GM23338 (cell line): ENCODE data around the gene NFKBIA. TPM values are rescaled to one million over a fixed set of nuclear protein-coding genes. Genes with fewer than 3 reads are reported as not detected.

Experiments
- ATAC-seq: fragments of 200-7000 bp; cut with Tn5 transposase; 3 replicates; pipeline ENCODE4 v1.9.1; 2020
- DNase-seq: peaks from one replicate; pipeline ENCODE4 v3.0.0-alpha.2; 2015; ENCODE audit warnings: low spot score
- H2AFZ ChIP-seq: fragments of 200-600 bp; sonication (generic); 2 replicates; pipeline ENCODE4 v1.8.0; 2016; ENCODE audit warnings: antibody characterized with exemption, mild to moderate bottlenecking, moderate library complexity
- H3F3A ChIP-seq: fragments of 200-600 bp; sonication (generic); replicated peaks from 2 replicates; pipeline ENCODE4 v1.8.0; 2017; ENCODE audit warnings: antibody characterized with exemption, mixed run types, low read depth
- H3K27ac ChIP-seq: fragments of 200-600 bp; sonication (generic); 2 replicates; pipeline ENCODE4 v1.6.1; 2016; ENCODE audit warnings: low read depth
- H3K27me3 ChIP-seq: fragments of 200-600 bp; sonication (generic); 2 replicates; pipeline ENCODE4 v1.8.0; 2016; ENCODE audit warnings: mild to moderate bottlenecking, mixed run types, moderate library complexity; ENCODE audit not compliant: insufficient read depth
- H3K36me3 ChIP-seq: fragments of 200-600 bp; sonication (generic); 2 replicates; pipeline ENCODE4 v1.8.0; 2016; ENCODE audit warnings: mild to moderate bottlenecking; ENCODE audit not compliant: insufficient read depth
- H3K4me1 ChIP-seq: fragments of 200-600 bp; sonication (generic); 2 replicates; pipeline ENCODE4 v1.8.0; 2016; ENCODE audit warnings: mild to moderate bottlenecking, moderate library complexity; ENCODE audit not compliant: insufficient read depth
- H3K4me2 ChIP-seq: fragments of 200-600 bp; sonication (generic); 2 replicates; pipeline ENCODE4 v1.7.1; 2017; ENCODE audit warnings: mixed run types
- H3K4me3 ChIP-seq: fragments of 200-600 bp; sonication (generic); 2 replicates; pipeline ENCODE4 v1.6.1; 2016; ENCODE audit warnings: mixed run types
- H3K79me2 ChIP-seq: fragments of 200-600 bp; sonication (generic); replicated peaks from 2 replicates; pipeline ENCODE4 v1.8.0; 2017; ENCODE audit warnings: mild to moderate bottlenecking; ENCODE audit not compliant: insufficient read depth
- H3K9me2 ChIP-seq: fragments of 200-600 bp; sonication (generic); 2 replicates; pipeline ENCODE4 v1.8.0; 2017; ENCODE audit not compliant: insufficient read depth
- H4K20me1 ChIP-seq: fragments of 200-600 bp; sonication (generic); replicated peaks from 2 replicates; pipeline ENCODE4 v1.8.0; 2017; ENCODE audit warnings: mild to moderate bottlenecking; ENCODE audit not compliant: insufficient read depth
- H3K27ac Mint-ChIP-seq: 2 replicates; pipeline ENCODE4 v1.8.0; 2020; ENCODE audit warnings: inconsistent platforms, mild to moderate bottlenecking, moderate library complexity, mixed read lengths
- H3K27me3 Mint-ChIP-seq: 3 replicates; pipeline ENCODE4 v1.8.0; 2022; ENCODE audit warnings: low read depth, mild to moderate bottlenecking, moderate library complexity, mixed read lengths, inconsistent platforms; ENCODE audit not compliant: insufficient read depth, poor library complexity
- H3K36me3 Mint-ChIP-seq: 3 replicates; pipeline ENCODE4 v1.8.0; 2021; ENCODE audit warnings: low read depth, mild to moderate bottlenecking, inconsistent platforms, moderate library complexity, mixed read lengths
- H3K4me1 Mint-ChIP-seq: 3 replicates; pipeline ENCODE4 v1.8.0; 2020; ENCODE audit warnings: mild to moderate bottlenecking, inconsistent platforms, mixed read lengths
- H3K4me3 Mint-ChIP-seq: 3 replicates; pipeline ENCODE4 v1.8.0; 2021; ENCODE audit warnings: moderate library complexity, mild to moderate bottlenecking, inconsistent platforms, mixed read lengths
- H3K9me3 Mint-ChIP-seq: 3 replicates; pipeline ENCODE4 v1.8.0; 2020; ENCODE audit warnings: moderate library complexity, mild to moderate bottlenecking, inconsistent platforms, mixed read lengths
- CREB1 ChIP-seq: fragments of 250-450 bp; sonication (Bioruptor Pico); IDR thresholded peaks from 2 replicates; pipeline ENCODE4 v1.5.0; 2020; ENCODE audit warnings: low read depth, mild to moderate bottlenecking, moderate library complexity
- EZH2 ChIP-seq: fragments of 200-600 bp; sonication (generic); IDR thresholded peaks from one replicate; pipeline ENCODE4 v1.8.0; 2017; ENCODE audit warnings: antibody characterized with exemption, mild to moderate bottlenecking, low read depth; ENCODE audit not compliant: unreplicated experiment
- EZH2phosphoT487 ChIP-seq: fragments of 200-600 bp; sonication (generic); IDR thresholded peaks from one replicate; pipeline ENCODE4 v1.8.1; 2018; ENCODE audit warnings: antibody characterized with exemption; ENCODE audit not compliant: unreplicated experiment
- JUNB ChIP-seq: IDR thresholded peaks from one replicate; pipeline ENCODE4 v1.6.1; 2016; ENCODE audit warnings: antibody characterized with exemption; ENCODE audit not compliant: unreplicated experiment
- NANOG ChIP-seq: IDR thresholded peaks from 2 replicates; pipeline ENCODE4 v1.6.1; 2016; ENCODE audit warnings: antibody characterized with exemption, borderline replicate concordance
- REST ChIP-seq: IDR thresholded peaks from one replicate; pipeline ENCODE4 v1.6.1; 2018; ENCODE audit warnings: antibody characterized with exemption; ENCODE audit not compliant: unreplicated experiment
- STAT1 ChIP-seq: IDR thresholded peaks from one replicate; pipeline ENCODE4 v1.6.1; 2016; ENCODE audit warnings: antibody characterized with exemption; ENCODE audit not compliant: unreplicated experiment
- ZNF114 ChIP-seq: fragments of 250-450 bp; sonication (Bioruptor Pico); IDR thresholded peaks from 2 replicates; pipeline ENCODE4 v1.5.0; 2020; ENCODE audit warnings: mild to moderate bottlenecking, moderate library complexity
- ZNF331 ChIP-seq: fragments of 250-450 bp; sonication (Bioruptor Pico); IDR thresholded peaks from 2 replicates; pipeline ENCODE4 v1.5.0; 2020; ENCODE audit warnings: low read depth, mild to moderate bottlenecking, moderate library complexity
- polyA plus RNA-seq: library from polyadenylated mRNA; unstranded; fragments of >200 nt; fragmentation: Nextera tagmentation; extraction: Ambion mirVana; gene quantifications from 2 replicates; pipeline ENCODE4 v1.2.1, GENCODE V29; 2016
- total RNA-seq: library from RNA; depleted of rRNA; stranded (reverse); fragments of >200 nt; shearing (Covaris generic); gene quantifications from 2 replicates; pipeline ENCODE4 v1.2.3, GENCODE V29; 2014

Gene NFKBIA
- total and polyA plus RNA-seq, 2 experiments from 2014 or later, result 33.4 to 41.3 TPM

GRCh38 chr14:35423621-35424020 lies 19.1 kb upstream of the NFKBIA start:
- peaks cover 4% of the 10 kb centered on the region; the same call in 1 of the 3 replicates for H3K9me3 Mint-ChIP-seq
- no peak overlapping the region for H3K4me3 Mint-ChIP-seq
- H3K36me3 Mint-ChIP-seq, result no peaks in the 10 kb centered on the region
- Histone ChIP-seq H3K4me2 (no peak overlapping the region), H2AFZ (no peak overlapping the region), H3K9me2 (no peaks in the 10 kb centered on the region), H3K27ac (no peak overlapping the region), H3K36me3 (no peaks in the 10 kb centered on the region), H3K4me1 (no peaks in the 10 kb centered on the region), H3K79me2 (no peaks in the 10 kb centered on the region), H3K4me3 (no peak overlapping the region), H3K27me3 (no peaks in the 10 kb centered on the region), H3F3A (no peaks in the 10 kb centered on the region), H4K20me1 (no peaks in the 10 kb centered on the region)
- DNase-seq (no peak), ATAC-seq (no peak)
- H3K4me1 Mint-ChIP-seq, result peaks cover 3% of the 10 kb centered on the region; the same call in 2 of the 3 replicates
- peaks cover 5% of the 10 kb centered on the region for H3K27me3 Mint-ChIP-seq
- H3K27ac Mint-ChIP-seq, result no peak overlapping the region
- TF ChIP-seq JUNB (no peak), EZH2phosphoT487 (no peak)

- H2AFZ ChIP-seq, result no peak overlapping the region
- H3K27ac Mint-ChIP-seq, result no peak overlapping the region
- H3K27me3 ChIP-seq, result no peaks in the 10 kb centered on the region
- H3K4me2 ChIP-seq, result no peak overlapping the region
- H3K36me3 ChIP-seq, result no peaks in the 10 kb centered on the region
- peaks cover 12% of the 10 kb centered on the region for H3K4me1 Mint-ChIP-seq
- TF ChIP-seq JUNB, result no peak
- TF ChIP-seq CREB1 (CRISPR knock-in tag), result no peak
- no peak for TF ChIP-seq ZNF331 (CRISPR knock-in tag)
- TF ChIP-seq REST, result no peak
- no peak for TF ChIP-seq NANOG
- no peak for TF ChIP-seq EZH2
- TF ChIP-seq ZNF114 (CRISPR knock-in tag), result no peak
- TF ChIP-seq STAT1, result no peak
- no peak for DNase-seq
- H3K79me2 ChIP-seq, result no peaks in the 10 kb centered on the region
- no peak overlapping the region for H3K4me3 Mint-ChIP-seq
- no peaks in the 10 kb centered on the region for H3K36me3 Mint-ChIP-seq
- peaks cover 10% of the 10 kb centered on the region; the same call in 1 of the 2 replicates for H3K4me1 ChIP-seq
- H4K20me1 ChIP-seq, result no peaks in the 10 kb centered on the region
- no peak overlapping the region for H3K27ac ChIP-seq
- ATAC-seq, result no peak
- peaks cover 4% of the 10 kb centered on the region; the same call in 1 of the 3 replicates for H3K9me3 Mint-ChIP-seq
- H3K27me3 Mint-ChIP-seq, result peaks cover 5% of the 10 kb centered on the region
- H3F3A ChIP-seq, result no peaks in the 10 kb centered on the region
- H3K9me2 ChIP-seq, result no peaks in the 10 kb centered on the region
- no peak overlapping the region for H3K4me3 ChIP-seq
Observed at GRCh38 chr14:35420036-35420811, 15.7 kb upstream of the NFKBIA start.
